ENCODE measurements around the gene CFAP97D2. TPM values are rescaled to one million over a fixed set of nuclear protein-coding genes. Genes with fewer than 3 reads are reported as not detected.

CFAP97D2 gene
- total and polyA plus RNA-seq, 2 experiments from 2014 or later, result not detected

GRCh38 chr13:114145722-114146121 is 33.3 kb upstream of the CFAP97D2 start:
- Histone ChIP-seq H2AFZ (no peak overlapping the region), H3K9me2 (replicated peaks; ENCODE audit: insufficient read depth) (no peaks in the 10 kb centered on the region), H3K4me1 (ENCODE audit: insufficient read depth) (no peaks in the 10 kb centered on the region), H3K9me3 (ENCODE audit: low read depth) (no peaks in the 10 kb centered on the region), H3K27ac (no peak overlapping the region), H3K36me3 (replicated peaks; ENCODE audit: insufficient read depth, low read depth) (no peaks in the 10 kb centered on the region), H3K27me3 (no peaks in the 10 kb centered on the region), H4K20me1 (ENCODE audit: insufficient read depth, poor library complexity, severe bottlenecking) (no peaks in the 10 kb centered on the region), H3K4me2 (no peak overlapping the region), H3K79me2 (no peaks in the 10 kb centered on the region), H3K4me3 (no peak overlapping the region)
- TF ChIP-seq EZH2phosphoT487 (IDR thresholded peaks at IDR 0.05; ENCODE audit: low read depth, severe bottlenecking, unreplicated experiment) (no peak), EZH2 (IDR thresholded peaks at IDR 0.05; ENCODE audit: borderline replicate concordance) (no peak)
- TF ChIP-seq, protein P1, sequence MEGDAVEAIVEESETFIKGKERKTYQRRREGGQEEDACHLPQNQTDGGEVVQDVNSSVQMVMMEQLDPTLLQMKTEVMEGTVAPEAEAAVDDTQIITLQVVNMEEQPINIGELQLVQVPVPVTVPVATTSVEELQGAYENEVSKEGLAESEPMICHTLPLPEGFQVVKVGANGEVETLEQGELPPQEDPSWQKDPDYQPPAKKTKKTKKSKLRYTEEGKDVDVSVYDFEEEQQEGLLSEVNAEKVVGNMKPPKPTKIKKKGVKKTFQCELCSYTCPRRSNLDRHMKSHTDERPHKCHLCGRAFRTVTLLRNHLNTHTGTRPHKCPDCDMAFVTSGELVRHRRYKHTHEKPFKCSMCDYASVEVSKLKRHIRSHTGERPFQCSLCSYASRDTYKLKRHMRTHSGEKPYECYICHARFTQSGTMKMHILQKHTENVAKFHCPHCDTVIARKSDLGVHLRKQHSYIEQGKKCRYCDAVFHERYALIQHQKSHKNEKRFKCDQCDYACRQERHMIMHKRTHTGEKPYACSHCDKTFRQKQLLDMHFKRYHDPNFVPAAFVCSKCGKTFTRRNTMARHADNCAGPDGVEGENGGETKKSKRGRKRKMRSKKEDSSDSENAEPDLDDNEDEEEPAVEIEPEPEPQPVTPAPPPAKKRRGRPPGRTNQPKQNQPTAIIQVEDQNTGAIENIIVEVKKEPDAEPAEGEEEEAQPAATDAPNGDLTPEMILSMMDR (IDR thresholded peaks at IDR 0.05; ENCODE audit: poor library complexity), result no peak
- no peak for DNase-seq (ENCODE audit: low spot score)
- WGBS (ENCODE audit: low lambda C conversion rate, missing lambda C conversion rate), result 93% methylated on average over 14 of the region's 14 CpGs

- Histone ChIP-seq H3K79me2 (no peaks in the 10 kb centered on the region), H3K27ac (no peak overlapping the region), H3K4me2 (no peak overlapping the region), H3K9me2 (replicated peaks; ENCODE audit: insufficient read depth) (no peaks in the 10 kb centered on the region), H2AFZ (no peak overlapping the region), H3K36me3 (replicated peaks; ENCODE audit: insufficient read depth, low read depth) (no peaks in the 10 kb centered on the region), H3K4me1 (ENCODE audit: insufficient read depth) (no peaks in the 10 kb centered on the region), H3K27me3 (no peaks in the 10 kb centered on the region), H3K9me3 (ENCODE audit: low read depth) (no peaks in the 10 kb centered on the region), H4K20me1 (ENCODE audit: insufficient read depth, poor library complexity, severe bottlenecking) (no peaks in the 10 kb centered on the region), H3K4me3 (no peak overlapping the region)
- TF ChIP-seq, protein P1 (IDR thresholded peaks at IDR 0.05; ENCODE audit: poor library complexity), result no peak
- TF ChIP-seq EZH2 (IDR thresholded peaks at IDR 0.05; ENCODE audit: borderline replicate concordance) (no peak), EZH2phosphoT487 (IDR thresholded peaks at IDR 0.05; ENCODE audit: low read depth, severe bottlenecking, unreplicated experiment) (no peak)
- 98% methylated on average over 14 of the region's 14 CpGs for WGBS (ENCODE audit: low lambda C conversion rate, missing lambda C conversion rate)
- DNase-seq (ENCODE audit: low spot score), result no peak
These were observed 32.9 kb upstream of the CFAP97D2 start for GRCh38 chr13:114146173-114146572.

GRCh38 chr13:114146629-114147028 is 32.4 kb upstream of the CFAP97D2 start:
- H3K79me2 ChIP-seq, result no peaks in the 10 kb centered on the region
- TF ChIP-seq EZH2phosphoT487 (IDR thresholded peaks at IDR 0.05; ENCODE audit: low read depth, severe bottlenecking, unreplicated experiment), result no peak
- TF ChIP-seq EZH2 (IDR thresholded peaks at IDR 0.05; ENCODE audit: borderline replicate concordance), result no peak
- TF ChIP-seq, protein P1 (IDR thresholded peaks at IDR 0.05; ENCODE audit: poor library complexity), result peak; percentile 5
- H3K4me2 ChIP-seq, result no peak overlapping the region
- no peaks in the 10 kb centered on the region for H3K27me3 ChIP-seq
- H3K27ac ChIP-seq, result no peak overlapping the region
- no peaks in the 10 kb centered on the region for H3K9me2 ChIP-seq (replicated peaks; ENCODE audit: insufficient read depth)
- H3K36me3 ChIP-seq (replicated peaks; ENCODE audit: insufficient read depth, low read depth), result no peaks in the 10 kb centered on the region
- H3K4me1 ChIP-seq (ENCODE audit: insufficient read depth), result no peaks in the 10 kb centered on the region
- no peak overlapping the region for H2AFZ ChIP-seq
- no peaks in the 10 kb centered on the region for H4K20me1 ChIP-seq (ENCODE audit: insufficient read depth, poor library complexity, severe bottlenecking)
- WGBS (ENCODE audit: low lambda C conversion rate, missing lambda C conversion rate), result 57% methylated on average over 10 of the region's 10 CpGs
- no peak overlapping the region for H3K4me3 ChIP-seq
- H3K9me3 ChIP-seq (ENCODE audit: low read depth), result no peaks in the 10 kb centered on the region
- no peak for DNase-seq (ENCODE audit: low spot score)
